Transverse colon (tissue), 3 donors: ENCODE measurements around the gene NFYC.

Source experiments
- POLR2A ChIP-seq: fragments of 450-650 bp; IDR thresholded peaks from one replicate; pipeline ENCODE4 v1.6.1; 2016; ENCODE audit warnings: antibody characterized with exemption, mild to moderate bottlenecking, moderate library complexity
- TF ChIP-seq, protein P1 (sequence below), 5 experiments: fragments of 200-600 bp in 3 of 5; fragments of 450-650 bp in 2 of 5; sonication (generic) in 3 of 5; IDR thresholded peaks; 1 replicate in 2 of 5; 2 replicates in 3 of 5; pipeline ENCODE4 v1.5.1; 2016 to 2017; ENCODE audit warnings: antibody characterized with exemption in 5 of 5, inconsistent platforms in 3 of 5, mild to moderate bottlenecking in 2 of 5, moderate library complexity in 1 of 5

DNA sequence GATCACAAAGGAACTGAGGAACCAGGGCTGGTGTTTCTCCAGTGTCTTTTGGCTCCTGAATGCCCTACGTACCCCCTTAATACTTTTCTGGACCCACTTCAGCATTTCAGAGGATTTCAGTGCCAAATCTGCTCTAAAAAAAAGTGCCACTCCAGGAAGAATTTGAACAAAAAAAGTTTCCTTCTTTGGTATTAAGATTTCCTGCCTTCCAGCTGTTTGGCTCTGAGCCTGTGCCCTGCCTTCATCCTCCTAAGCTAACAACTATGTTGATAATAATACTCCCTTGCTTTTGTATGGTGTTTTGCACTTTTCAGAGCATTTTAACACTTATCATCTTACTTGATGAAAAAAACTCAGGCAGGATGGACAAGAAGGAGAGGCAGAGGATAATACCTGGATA is 15.0 kb upstream of the NFYC start:
- TF ChIP-seq, protein P1, sequence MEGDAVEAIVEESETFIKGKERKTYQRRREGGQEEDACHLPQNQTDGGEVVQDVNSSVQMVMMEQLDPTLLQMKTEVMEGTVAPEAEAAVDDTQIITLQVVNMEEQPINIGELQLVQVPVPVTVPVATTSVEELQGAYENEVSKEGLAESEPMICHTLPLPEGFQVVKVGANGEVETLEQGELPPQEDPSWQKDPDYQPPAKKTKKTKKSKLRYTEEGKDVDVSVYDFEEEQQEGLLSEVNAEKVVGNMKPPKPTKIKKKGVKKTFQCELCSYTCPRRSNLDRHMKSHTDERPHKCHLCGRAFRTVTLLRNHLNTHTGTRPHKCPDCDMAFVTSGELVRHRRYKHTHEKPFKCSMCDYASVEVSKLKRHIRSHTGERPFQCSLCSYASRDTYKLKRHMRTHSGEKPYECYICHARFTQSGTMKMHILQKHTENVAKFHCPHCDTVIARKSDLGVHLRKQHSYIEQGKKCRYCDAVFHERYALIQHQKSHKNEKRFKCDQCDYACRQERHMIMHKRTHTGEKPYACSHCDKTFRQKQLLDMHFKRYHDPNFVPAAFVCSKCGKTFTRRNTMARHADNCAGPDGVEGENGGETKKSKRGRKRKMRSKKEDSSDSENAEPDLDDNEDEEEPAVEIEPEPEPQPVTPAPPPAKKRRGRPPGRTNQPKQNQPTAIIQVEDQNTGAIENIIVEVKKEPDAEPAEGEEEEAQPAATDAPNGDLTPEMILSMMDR (IDR thresholded peaks at IDR 0.05) = no peak
- TF ChIP-seq POLR2A = no peak
